Measurements from ENCODE around the gene RLN3.

- TF ChIP-seq SUZ12 (IDR thresholded peaks at IDR 0.05; ENCODE audit: extremely low read depth, insufficient read depth, insufficient read length) (no peak), YY1 (IDR thresholded peaks at IDR 0.05; ENCODE audit: insufficient read depth, insufficient read length) (no peak)
These were observed 30.5 kb downstream of the RLN3 start for GRCh38 chr19:14058182-14059092.
